H1 (cell line): ENCODE measurements around the gene FIGNL2. TPM values are rescaled to one million over a fixed set of nuclear protein-coding genes. Genes with fewer than 3 reads are reported as not detected.

Source experiments
- CTCF ChIA-PET: fragments of 300-600 bp; sonication (Branson Sonifier 250); formaldehyde crosslinking; loops from one replicate; lab custom pipeline; 2021; ENCODE audit not compliant: partially characterized antibody; lab: Charles Lee
- POLR2A ChIA-PET: fragments of 300-600 bp; sonication (Branson Sonifier 250); formaldehyde crosslinking; loops from one replicate; lab custom pipeline; 2021; ENCODE audit warnings: inconsistent platforms; ENCODE audit not compliant: partially characterized antibody; lab: Charles Lee
- DNase-seq, 2 experiments: peaks; one replicate each; pipeline versions ENCODE4 v3.0.0 to v3.0.0-alpha.2; 2010 to 2022; ENCODE audit warnings: low spot score in 2 of 2, low read depth in 1 of 2, mixed read lengths in 1 of 2
- FAIRE-seq: peaks from 2 replicates; lab custom pipeline; 2011; peaks lifted over from hg19 to GRCh38; lab: Jason Lieb, UNC
- H2AFZ ChIP-seq: 2 replicates; pipeline ENCODE4 v1.8.1; 2012; ENCODE audit warnings: low read length, inconsistent platforms
- H2AK5ac ChIP-seq: 2 replicates; pipeline ENCODE4 v1.6.1; 2013; ENCODE audit warnings: low read depth, low read length
- H2BK120ac ChIP-seq: replicated peaks from 2 replicates; pipeline ENCODE3; 2013; ENCODE audit warnings: low read depth, low read length, inconsistent platforms
- H2BK12ac ChIP-seq: 2 replicates; pipeline ENCODE4 v1.6.1; 2013; ENCODE audit warnings: low read depth, low read length
- H2BK15ac ChIP-seq: 2 replicates; pipeline ENCODE4 v1.6.1; 2013; ENCODE audit warnings: low read length
- H2BK20ac ChIP-seq: 2 replicates; pipeline ENCODE4 v1.6.1; 2013; ENCODE audit warnings: low read length
- H2BK5ac ChIP-seq: 2 replicates; pipeline ENCODE4 v1.6.1; 2013; ENCODE audit warnings: low read depth, low read length
- H3K14ac ChIP-seq: 2 replicates; pipeline ENCODE4 v1.6.1; 2013; ENCODE audit warnings: inconsistent platforms; ENCODE audit not compliant: insufficient read length
- H3K18ac ChIP-seq: 2 replicates; pipeline ENCODE4 v1.6.1; 2013; ENCODE audit warnings: low read length; ENCODE audit errors: extremely low read depth
- H3K23ac ChIP-seq: 2 replicates; pipeline ENCODE4 v1.6.1; 2013; ENCODE audit warnings: inconsistent platforms; ENCODE audit not compliant: insufficient read length
- H3K23me2 ChIP-seq: 2 replicates; pipeline ENCODE4 v1.6.1; 2013; ENCODE audit warnings: low read depth, low read length
- H3K27ac ChIP-seq: 2 replicates; pipeline ENCODE4 v1.6.1; 2011; ENCODE audit warnings: low read depth, low read length, inconsistent platforms
- H3K27me3 ChIP-seq, 4 experiments: replicated peaks in 1 of 4; 1 replicate in 1 of 4; 2 replicates in 3 of 4; pipeline versions ENCODE4 v1.6.1 to v1.8.1; 2011 to 2013; ENCODE audit warnings: low read length in 3 of 4, mild to moderate bottlenecking in 3 of 4, inconsistent platforms in 2 of 4, mixed read lengths in 2 of 4, moderate library complexity in 1 of 4; ENCODE audit not compliant: control insufficient read depth in 3 of 4, insufficient read depth in 3 of 4; ENCODE audit errors: extremely low read depth in 1 of 4
- H3K36me3 ChIP-seq, 4 experiments: 2 replicates each; pipeline versions ENCODE4 v1.6.1 to v1.8.1; 2011 to 2013; ENCODE audit warnings: mild to moderate bottlenecking in 4 of 4, low read length in 3 of 4, moderate library complexity in 2 of 4, control low read depth in 1 of 4, inconsistent platforms in 1 of 4; ENCODE audit not compliant: insufficient read depth in 4 of 4, control insufficient read depth in 2 of 4
- H3K4ac ChIP-seq: replicated peaks from 2 replicates; pipeline ENCODE3; 2013; ENCODE audit warnings: low read length, low read depth, mixed read lengths, inconsistent platforms; ENCODE audit not compliant: insufficient read length
- H3K4me1 ChIP-seq, 4 experiments: replicated peaks in 1 of 4; 1 replicate in 1 of 4; 2 replicates in 3 of 4; pipeline versions ENCODE4 v1.6.1 to v1.8.1; 2011 to 2013; ENCODE audit warnings: low read length in 3 of 4, inconsistent platforms in 2 of 4, mixed read lengths in 1 of 4; ENCODE audit not compliant: insufficient read depth in 4 of 4, control insufficient read depth in 3 of 4
- H3K4me2 ChIP-seq, 2 experiments: 2 replicates each; pipeline versions ENCODE4 v1.6.1 to v1.8.1; 2011 to 2013; ENCODE audit warnings: low read depth in 2 of 2, low read length in 2 of 2, control low read depth in 1 of 2, inconsistent platforms in 1 of 2, mild to moderate bottlenecking in 1 of 2; ENCODE audit not compliant: insufficient read depth in 1 of 2
- H3K4me3 ChIP-seq, 4 experiments: fragments of 200-600, 300-600 bp in 1 of 4; sonication (generic), shearing (Covaris generic), sonication (Bioruptor Twin) in 1 of 4; 2 replicates each; pipeline versions ENCODE4 v1.5.1 to v1.8.1; 2011 to 2016; ENCODE audit warnings: low read length in 4 of 4, low read depth in 3 of 4, control low read depth in 2 of 4, inconsistent platforms in 2 of 4, mild to moderate bottlenecking in 2 of 4, mixed read lengths in 1 of 4, moderate library complexity in 1 of 4; ENCODE audit not compliant: insufficient read depth in 2 of 4; ENCODE audit errors: extremely low read depth in 1 of 4
- H3K56ac ChIP-seq: replicated peaks from 2 replicates; pipeline ENCODE3; 2013; ENCODE audit warnings: low read depth, mild to moderate bottlenecking, mixed read lengths, low read length, inconsistent platforms; ENCODE audit not compliant: insufficient read length
- H3K79me1 ChIP-seq: 2 replicates; pipeline ENCODE4 v1.6.1; 2013; ENCODE audit warnings: low read depth, low read length, control low read depth
- H3K79me2 ChIP-seq, 2 experiments: 2 replicates each; pipeline versions ENCODE4 v1.6.1 to v1.8.1; 2012 to 2013; ENCODE audit warnings: low read length in 2 of 2, mild to moderate bottlenecking in 2 of 2, inconsistent platforms in 1 of 2; ENCODE audit not compliant: insufficient read depth in 2 of 2, control insufficient read depth in 1 of 2
- H3K9ac ChIP-seq, 4 experiments: replicated peaks in 1 of 4; 1 replicate in 1 of 4; 2 replicates in 3 of 4; pipeline versions ENCODE4 v1.6.1 to v1.8.1; 2011 to 2013; ENCODE audit warnings: low read depth in 3 of 4, low read length in 3 of 4, control low read depth in 2 of 4, mild to moderate bottlenecking in 2 of 4, moderate library complexity in 2 of 4, inconsistent platforms in 1 of 4; ENCODE audit errors: extremely low read depth in 1 of 4
- H3K9me3 ChIP-seq, 2 experiments: 2 replicates each; pipeline versions ENCODE4 v1.6.1 to v1.8.1; 2012 to 2013; ENCODE audit warnings: mild to moderate bottlenecking in 2 of 2, moderate library complexity in 2 of 2, control low read depth in 1 of 2, inconsistent platforms in 1 of 2, low read depth in 1 of 2, low read length in 1 of 2, mixed read lengths in 1 of 2; ENCODE audit not compliant: insufficient read depth in 2 of 2
- H4K20me1 ChIP-seq, 2 experiments: replicated peaks in 1 of 2; 2 replicates each; pipeline versions ENCODE3 to v1.8.1; 2011 to 2013; ENCODE audit warnings: inconsistent platforms in 2 of 2, low read length in 2 of 2, mild to moderate bottlenecking in 1 of 2; ENCODE audit not compliant: insufficient read depth in 2 of 2, control insufficient read depth in 1 of 2
- H4K5ac ChIP-seq: 2 replicates; pipeline ENCODE4 v1.6.1; 2013; ENCODE audit warnings: low read length, low read depth, mixed read lengths, inconsistent platforms; ENCODE audit not compliant: insufficient read length
- H4K8ac ChIP-seq: 2 replicates; pipeline ENCODE4 v1.8.0; 2013; ENCODE audit warnings: mild to moderate bottlenecking, moderate library complexity, low read length, inconsistent platforms; ENCODE audit not compliant: insufficient read depth; ENCODE audit errors: extremely low read depth
- H4K91ac ChIP-seq: replicated peaks from 2 replicates; pipeline ENCODE3; 2013; ENCODE audit warnings: low read length, mixed read lengths, inconsistent platforms; ENCODE audit not compliant: insufficient read length
- BACH1 ChIP-seq: IDR thresholded peaks from 2 replicates; pipeline ENCODE4 v1.6.1; 2012; ENCODE audit warnings: low read length, improper control_type of control experiment
- CHD1 ChIP-seq: IDR thresholded peaks from 2 replicates; pipeline ENCODE4 v1.6.1; 2012; ENCODE audit warnings: low read depth, low read length, improper control_type of control experiment
- EGR1 ChIP-seq: IDR thresholded peaks from 2 replicates; pipeline ENCODE4 v1.6.1; 2011; ENCODE audit warnings: low read depth, low read length, borderline replicate concordance
- HDAC6 ChIP-seq: IDR thresholded peaks from one replicate; pipeline ENCODE4 v1.7.1; 2012; ENCODE audit warnings: low read depth, mild to moderate bottlenecking, inconsistent platforms, low read length, moderate library complexity
- KDM5A ChIP-seq: fragments of 200-600 bp; IDR thresholded peaks from 2 replicates; pipeline ENCODE4 v1.7.1; 2012; ENCODE audit warnings: mild to moderate bottlenecking, low read length, inconsistent platforms, mixed read lengths
- MAFK ChIP-seq: IDR thresholded peaks from 2 replicates; pipeline ENCODE4 v1.6.1; 2012; ENCODE audit warnings: low read depth, mild to moderate bottlenecking, improper control_type of control experiment, low read length
- POLR2AphosphoS5 ChIP-seq: IDR thresholded peaks from 2 replicates; pipeline ENCODE4 v1.6.1; 2011; ENCODE audit warnings: low read depth, low read length
- SAP30 ChIP-seq: fragments of 300-600 bp; sonication (generic); IDR thresholded peaks from 2 replicates; pipeline ENCODE4 v1.7.1; 2012; ENCODE audit warnings: low read length, moderate library complexity, mild to moderate bottlenecking, inconsistent platforms; ENCODE audit not compliant: insufficient read depth, insufficient replicate concordance
- SIN3A ChIP-seq, 2 experiments: IDR thresholded peaks in 1 of 2; conservative IDR thresholded peaks in 1 of 2; 2 replicates each; pipeline ENCODE4 v1.6.1; 2011 to 2012; ENCODE audit warnings: low read length in 2 of 2, improper control_type of control experiment in 1 of 2, low read depth in 1 of 2, mild to moderate bottlenecking in 1 of 2
- SIRT6 ChIP-seq: IDR thresholded peaks from one replicate; pipeline ENCODE4 v1.7.1; 2012; ENCODE audit warnings: low read length, inconsistent platforms
- SRF ChIP-seq: IDR thresholded peaks from 2 replicates; pipeline ENCODE4 v1.6.1; 2011; ENCODE audit warnings: mild to moderate bottlenecking, low read depth, low read length, moderate library complexity
- TCF12 ChIP-seq: IDR thresholded peaks from 2 replicates; pipeline ENCODE4 v1.6.1; 2011; ENCODE audit warnings: low read depth, mild to moderate bottlenecking, low read length
- WGBS, 2 experiments: shearing (Covaris generic) in 1 of 2; methylation state at CpG; one replicate each; pipeline versions ENCODE4 v1.1.6 to v1.1.7; 2013 to 2015; ENCODE audit warnings: low lambda C conversion rate in 2 of 2, mixed read lengths in 2 of 2, inconsistent platforms in 1 of 2, low coverage in 1 of 2, missing lambda C conversion rate in 1 of 2; ENCODE audit not compliant: insufficient replicate concordance in 2 of 2, insufficient coverage in 1 of 2, insufficient read length in 1 of 2; ENCODE audit errors: extremely low coverage in 1 of 2, missing lambda C conversion rate in 1 of 2; 5-methylcytosine and 5-hydroxymethylcytosine counted together
- polyA plus RNA-seq, 7 experiments: library from polyadenylated mRNA; depleted of rRNA in 3 of 7; stranded (reverse) in 5 of 7; unstranded in 2 of 7; fragments of >200 nt in 5 of 7; fragments of 200-250 nt in 2 of 7; gene quantifications; 1 replicate in 5 of 7; 2 replicates in 1 of 7; 4 replicates in 1 of 7; pipeline versions ENCODE4 v1.2.1 to v1.2.3, GENCODE V29; 2011 to 2013; ENCODE audit warnings: missing spikeins in 2 of 7, mixed read lengths in 2 of 7
- total RNA-seq: library from RNA; stranded (reverse); fragmentation: NEBNext Ultra II Directional; extraction: Animal tissue kit (Norgen Biotek cat#: 25700); gene quantifications from 2 replicates; pipeline ENCODE4 v1.2.1, GENCODE V29; 2021

Gene FIGNL2
- total and polyA plus RNA-seq, 2 of the 8 experiments (the other 6 are each of a cell fraction or from before 2014, with no cell fraction given) = 6.5 to 7.1 TPM

GRCh38 chr12:51836041-51836826, 12.3 kb downstream of the FIGNL2 start:
- POLR2A ChIA-PET = interaction anchor here (0.8 to 4.8 kb wide), 9 partner anchors 10 to 33 kb away, joined by 3 to 14 read pairs (median 5); partner anchors contain the start of gene FIGNL2
- peak overlapping the region; percentile 47 to 57 for H3K4me2 ChIP-seq
- TF ChIP-seq SIRT6 (no peak), TCF12 (no peak), SAP30 (no peak), BACH1 (no peak), HDAC6 (no peak), SIN3A (conservative IDR thresholded peaks at IDR 0.05 in 1 of 2, IDR thresholded peaks at IDR 0.05 in 1 of 2; ENCODE audit: low read depth in 1 of 2, low read length in 2 of 2) (no peak), EGR1 (no peak), KDM5A (no peak), CHD1 (no peak), MAFK (no peak), POLR2AphosphoS5 (no peak), SRF (no peak)

More at GRCh38 chr12:51836041-51836826, 12.3 kb downstream of the FIGNL2 start:
- peak overlapping the region; percentile 7 for H4K5ac ChIP-seq
- H3K9ac ChIP-seq = no peak overlapping the region
- H3K79me1 ChIP-seq = no peaks in the 10 kb centered on the region; the same call in none of the 2 replicates
- no peak overlapping the region for H2BK120ac ChIP-seq
- no peaks in the 10 kb centered on the region for H3K36me3 ChIP-seq
- no peak overlapping the region for H3K56ac ChIP-seq
- H2BK12ac ChIP-seq = peak overlapping the region; percentile 71; the same call in 1 of the 2 replicates
- no peaks in the 10 kb centered on the region for H4K20me1 ChIP-seq
- no peak overlapping the region for H3K23ac ChIP-seq
- no peak overlapping the region for H2AFZ ChIP-seq
- H2BK5ac ChIP-seq = peak overlapping the region; percentile 1; the same call in 1 of the 2 replicates
- FAIRE-seq = no peak
- H3K4ac ChIP-seq = no peak overlapping the region
- H3K27ac ChIP-seq = no peak overlapping the region
- H3K9me3 ChIP-seq = no peaks in the 10 kb centered on the region
- H3K18ac ChIP-seq = peak overlapping the region; percentile 1; the same call in 1 of the 2 replicates
- H4K8ac ChIP-seq = no peak overlapping the region; the same call in 1 of the 2 replicates
- no peak overlapping the region for H3K14ac ChIP-seq
- no peak overlapping the region for H4K91ac ChIP-seq
- WGBS, 2 experiments = 64% methylated on average over 11 of the region's 13 CpGs; no CpG with 5 or more reads in 1 of the 2 experiments
- H3K79me2 ChIP-seq = no peaks in the 10 kb centered on the region; a peak in 1 of 4 replicates
- DNase-seq = no peak
- H3K27me3 ChIP-seq = peaks cover 0 to 3% (median 0%) of the 10 kb centered on the region in 4 experiments; a peak in 1 of 7 replicates
- no peak overlapping the region for H2BK15ac ChIP-seq
- peaks cover 9 to 48% (median 25%) of the 10 kb centered on the region in 4 experiments for H3K4me1 ChIP-seq
- H2BK20ac ChIP-seq = 0 out of 2 replicates have a peak overlapping the region, but pooled peaks have one; percentile 0
- peak overlapping the region in 1 of 4 experiments; percentile 20; a peak in 1 of 8 replicates for H3K4me3 ChIP-seq
- peaks cover 4% of the 10 kb centered on the region; the same call in 1 of the 2 replicates for H3K23me2 ChIP-seq
- CTCF ChIA-PET = interaction anchor here (0.6 to 9.8 kb wide), 10 partner anchors 9 to 1968 kb away, joined by 3 to 109 read pairs (median 3); partner anchors contain the start of gene ANKRD33
- no peak overlapping the region; the same call in 1 of the 2 replicates for H2AK5ac ChIP-seq
